H1 (cell line): ENCODE results near the gene DYNLRB1.

ENCODE experiments used
- ASH2L ChIP-seq: fragments of 200-600, 300-600 bp; sonication (generic); IDR thresholded peaks from one replicate; pipeline ENCODE4 v1.7.1; 2017; ENCODE audit warnings: low read length
- ATF3 ChIP-seq: IDR thresholded peaks from 2 replicates; pipeline ENCODE4 v1.6.1; 2011; ENCODE audit warnings: low read depth, mild to moderate bottlenecking, low read length; ENCODE audit not compliant: insufficient read depth
- CTCF ChIP-seq, 3 experiments: IDR thresholded peaks; 1 replicate in 2 of 3; 2 replicates in 1 of 3; pipeline versions ENCODE4 v1.5.1 to v1.6.1; 2011; ENCODE audit warnings: low read length in 3 of 3, mild to moderate bottlenecking in 3 of 3, inconsistent platforms in 2 of 3, low read depth in 1 of 3, moderate library complexity in 1 of 3; ENCODE audit not compliant: insufficient read depth in 1 of 3; ENCODE audit errors: control extremely low read depth in 1 of 3
- EP300 ChIP-seq, 2 experiments: IDR thresholded peaks; 1 replicate in 1 of 2; 2 replicates in 1 of 2; pipeline ENCODE4 v1.6.1; 2011 to 2012; ENCODE audit warnings: low read depth in 2 of 2, low read length in 2 of 2, mild to moderate bottlenecking in 2 of 2, borderline replicate concordance in 1 of 2, inconsistent platforms in 1 of 2, moderate library complexity in 1 of 2
- EZH2 ChIP-seq: fragments of 200-600 bp; sonication (generic); IDR thresholded peaks from 2 replicates; pipeline ENCODE4 v1.7.1; 2012; ENCODE audit warnings: low read depth, mild to moderate bottlenecking, moderate library complexity, low read length, inconsistent platforms; ENCODE audit not compliant: severe bottlenecking
- HDAC6 ChIP-seq: IDR thresholded peaks from one replicate; pipeline ENCODE4 v1.7.1; 2012; ENCODE audit warnings: low read depth, mild to moderate bottlenecking, inconsistent platforms, low read length, moderate library complexity
- JUND ChIP-seq: IDR thresholded peaks from 2 replicates; pipeline ENCODE4 v1.6.1; 2011; ENCODE audit warnings: mild to moderate bottlenecking, improper control_type of control experiment, low read length
- KDM1A ChIP-seq: fragments of 200-600, 300-600 bp; sonication (generic); IDR thresholded peaks from 2 replicates; pipeline ENCODE4 v1.7.1; 2016; ENCODE audit warnings: mild to moderate bottlenecking, low read length, borderline replicate concordance
- KDM5A ChIP-seq: fragments of 200-600 bp; IDR thresholded peaks from 2 replicates; pipeline ENCODE4 v1.7.1; 2012; ENCODE audit warnings: mild to moderate bottlenecking, low read length, inconsistent platforms, mixed read lengths
- POLR2A ChIP-seq, 2 experiments: IDR thresholded peaks; 1 replicate in 1 of 2; 2 replicates in 1 of 2; pipeline ENCODE4 v1.6.1; 2011; ENCODE audit warnings: low read depth in 2 of 2, low read length in 2 of 2, mild to moderate bottlenecking in 2 of 2; ENCODE audit errors: control extremely low read depth in 1 of 2
- TEAD4 ChIP-seq: IDR thresholded peaks from 2 replicates; pipeline ENCODE4 v1.6.1; 2012; ENCODE audit warnings: low read depth, low read length, inconsistent platforms, mixed read lengths
- USF2 ChIP-seq: IDR thresholded peaks from 2 replicates; pipeline ENCODE4 v1.6.1; 2011; ENCODE audit warnings: low read length, improper control_type of control experiment

GRCh38 chr20:34517114-34517505, 888 bp downstream of the DYNLRB1 start:
- TF ChIP-seq ATF3 (no peak), POLR2A (IDR thresholded peaks at IDR 0.05; ENCODE audit: control extremely low read depth in 1 of 2, low read depth in 2 of 2, low read length in 2 of 2) (no peak), USF2 (no peak), CTCF (IDR thresholded peaks at IDR 0.05; ENCODE audit: control extremely low read depth in 1 of 3, insufficient read depth in 1 of 3, low read depth in 1 of 3, low read length in 3 of 3) (no peak), KDM5A (no peak), TEAD4 (no peak), JUND (no peak), EP300 (IDR thresholded peaks at IDR 0.05; ENCODE audit: borderline replicate concordance in 1 of 2, low read depth in 2 of 2, low read length in 2 of 2) (no peak), ASH2L (no peak), HDAC6 (no peak), EZH2 (no peak), KDM1A (no peak)
